Omental fat pad (tissue), 4 donors: ENCODE data around the gene FAM204A. TPM values are rescaled to one million over a fixed set of nuclear protein-coding genes. Genes with fewer than 3 reads are reported as not detected.

Experiments used
- ATAC-seq: fragments of 150-250 bp; one replicate; pipeline ENCODE4 v1.9.1; 2016; ENCODE audit warnings: mild to moderate bottlenecking, moderate library complexity; ENCODE audit not compliant: low FRiP score
- DNase-seq: peaks from one replicate; pipeline ENCODE4 v3.0.0-alpha.2; 2019; ENCODE audit warnings: low spot score
- total RNA-seq, 4 donors: library from RNA; depleted of rRNA; stranded (reverse); fragments of >200 nt; gene quantifications; one replicate each; pipeline ENCODE4 v1.1.0, GENCODE V29; 2016
- TF ChIP-seq, protein P1 (sequence below), 3 donors: fragments of 450-650 bp; IDR thresholded peaks; one replicate each; pipeline ENCODE4 v1.5.1; 2016 to 2017; ENCODE audit warnings: antibody characterized with exemption in 3 of 3, mild to moderate bottlenecking in 3 of 3, moderate library complexity in 2 of 3

FAM204A gene
- total RNA-seq, 4 donors from 2014 or later: 25.4 to 57.6 (median 44.0) TPM

DNA sequence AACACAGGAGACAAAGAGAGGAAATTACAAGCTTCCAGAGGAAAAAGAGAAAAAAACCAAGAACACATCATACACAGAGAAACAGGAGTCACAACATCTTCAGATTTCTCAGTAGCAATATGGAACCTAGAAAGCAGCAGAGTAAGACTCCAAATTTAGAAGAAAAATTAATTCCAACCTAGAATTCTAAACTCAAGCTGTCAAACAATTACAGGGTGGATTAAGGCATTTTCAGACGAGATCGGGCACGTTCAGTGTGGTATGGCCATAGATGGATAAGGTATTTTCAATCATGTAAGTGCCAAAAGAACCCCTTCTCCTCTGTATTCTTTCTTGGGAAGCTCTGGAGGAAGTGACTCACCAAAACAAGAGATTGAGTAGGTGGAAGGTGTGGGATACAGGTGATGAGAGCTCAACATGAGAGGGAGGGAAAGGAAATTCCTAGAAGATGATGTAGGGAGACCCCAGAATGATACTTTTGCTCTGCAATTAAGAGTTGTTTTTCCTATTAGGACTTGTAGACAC, 51.6 kb downstream of the FAM204A start:
- DNase-seq (no peak), ATAC-seq (no peak)
- TF ChIP-seq, protein P1, sequence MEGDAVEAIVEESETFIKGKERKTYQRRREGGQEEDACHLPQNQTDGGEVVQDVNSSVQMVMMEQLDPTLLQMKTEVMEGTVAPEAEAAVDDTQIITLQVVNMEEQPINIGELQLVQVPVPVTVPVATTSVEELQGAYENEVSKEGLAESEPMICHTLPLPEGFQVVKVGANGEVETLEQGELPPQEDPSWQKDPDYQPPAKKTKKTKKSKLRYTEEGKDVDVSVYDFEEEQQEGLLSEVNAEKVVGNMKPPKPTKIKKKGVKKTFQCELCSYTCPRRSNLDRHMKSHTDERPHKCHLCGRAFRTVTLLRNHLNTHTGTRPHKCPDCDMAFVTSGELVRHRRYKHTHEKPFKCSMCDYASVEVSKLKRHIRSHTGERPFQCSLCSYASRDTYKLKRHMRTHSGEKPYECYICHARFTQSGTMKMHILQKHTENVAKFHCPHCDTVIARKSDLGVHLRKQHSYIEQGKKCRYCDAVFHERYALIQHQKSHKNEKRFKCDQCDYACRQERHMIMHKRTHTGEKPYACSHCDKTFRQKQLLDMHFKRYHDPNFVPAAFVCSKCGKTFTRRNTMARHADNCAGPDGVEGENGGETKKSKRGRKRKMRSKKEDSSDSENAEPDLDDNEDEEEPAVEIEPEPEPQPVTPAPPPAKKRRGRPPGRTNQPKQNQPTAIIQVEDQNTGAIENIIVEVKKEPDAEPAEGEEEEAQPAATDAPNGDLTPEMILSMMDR (IDR thresholded peaks at IDR 0.05): no peak

DNA sequence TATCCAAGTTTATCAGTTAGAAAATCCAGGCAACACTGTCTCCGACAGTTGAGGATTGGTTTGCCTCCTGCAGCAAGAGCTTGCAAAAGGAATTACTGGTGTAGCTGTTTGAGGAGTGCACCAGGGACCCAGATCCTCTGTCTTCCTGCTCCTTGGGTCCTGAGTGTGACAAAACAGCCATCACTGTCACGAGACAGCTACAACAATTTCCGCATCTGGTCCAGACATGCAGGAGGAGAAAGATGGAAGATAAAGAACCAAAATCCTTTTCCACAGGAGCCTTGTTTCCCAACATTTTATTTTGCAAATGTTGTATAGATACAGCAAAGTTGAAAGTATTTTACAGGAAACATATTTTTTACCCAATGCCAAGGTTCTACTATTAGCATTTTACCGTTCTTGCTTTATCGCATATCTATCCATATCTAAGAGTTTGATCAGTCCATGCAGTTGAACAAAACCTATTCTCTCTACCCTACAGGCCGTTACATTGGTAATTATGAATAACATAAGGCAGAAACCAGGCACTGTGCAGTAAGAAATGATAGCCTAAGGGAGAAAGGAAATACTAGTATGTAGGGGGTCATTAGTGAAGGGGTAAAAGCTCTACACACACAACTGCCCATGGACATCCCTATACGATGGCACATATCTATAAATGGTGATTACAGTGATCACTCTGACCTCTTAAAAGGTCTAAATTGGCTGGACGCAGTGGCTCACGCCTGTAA, 54.9 kb downstream of the FAM204A start:
- ATAC-seq: no peak
- TF ChIP-seq, protein P1 (IDR thresholded peaks at IDR 0.05): no peak
- no peak for DNase-seq

DNA sequence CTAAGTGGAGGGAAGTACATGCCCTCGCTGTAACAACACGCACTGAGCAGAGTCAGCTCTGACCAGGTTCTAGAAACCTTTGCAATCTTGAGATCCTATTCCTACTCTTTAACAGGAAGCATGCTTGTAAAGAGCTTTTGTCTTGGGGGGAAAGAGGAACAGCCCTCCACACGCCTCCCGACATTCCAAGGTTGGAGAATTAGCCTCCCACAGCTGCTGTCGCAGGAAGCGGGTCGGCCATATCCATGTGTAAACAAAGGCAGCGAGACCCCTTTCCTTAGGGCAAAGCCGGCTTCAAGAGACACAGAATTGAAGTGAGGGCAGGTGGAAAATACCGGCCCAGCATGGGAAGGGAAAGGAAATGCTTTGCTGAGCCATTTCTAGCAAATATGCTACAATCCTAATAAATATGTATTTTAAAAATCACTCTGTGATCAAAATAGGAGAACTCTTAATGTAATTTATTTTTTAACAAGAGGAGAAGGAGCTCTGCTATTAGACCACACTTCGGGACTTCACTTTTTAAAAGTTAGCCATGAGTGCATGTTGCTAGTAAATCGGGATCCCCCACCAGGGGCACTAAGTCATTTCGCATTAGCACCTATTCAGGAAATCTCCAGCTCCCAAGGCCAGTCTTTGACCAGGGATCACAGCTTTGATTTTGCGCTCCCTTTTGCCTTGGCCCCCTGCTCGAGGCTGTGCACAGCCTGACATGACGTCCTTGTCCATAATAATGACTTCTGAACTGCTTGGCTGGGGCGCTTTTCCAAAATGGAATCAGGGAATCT, 55.9 kb downstream of the FAM204A start:
- TF ChIP-seq, protein P1 (IDR thresholded peaks at IDR 0.05): no peak
- DNase-seq (no peak), ATAC-seq (no peak)

DNA sequence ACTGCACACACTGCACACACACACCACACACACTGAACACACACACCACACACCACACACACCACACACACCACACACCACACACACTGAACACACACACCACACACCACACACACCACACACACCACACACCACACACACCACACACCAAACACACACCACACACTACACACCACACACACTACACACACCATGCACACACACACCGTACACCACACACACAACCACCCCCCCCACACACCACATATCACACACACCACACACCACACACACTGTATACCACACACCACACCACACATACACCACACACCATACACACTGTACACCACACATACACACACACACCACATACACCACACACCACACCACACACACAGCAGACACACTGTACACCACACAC, 59.5 kb downstream of the FAM204A start:
- no peak for DNase-seq
- TF ChIP-seq, protein P1 (IDR thresholded peaks at IDR 0.05): no peak
- ATAC-seq: no peak

DNA sequence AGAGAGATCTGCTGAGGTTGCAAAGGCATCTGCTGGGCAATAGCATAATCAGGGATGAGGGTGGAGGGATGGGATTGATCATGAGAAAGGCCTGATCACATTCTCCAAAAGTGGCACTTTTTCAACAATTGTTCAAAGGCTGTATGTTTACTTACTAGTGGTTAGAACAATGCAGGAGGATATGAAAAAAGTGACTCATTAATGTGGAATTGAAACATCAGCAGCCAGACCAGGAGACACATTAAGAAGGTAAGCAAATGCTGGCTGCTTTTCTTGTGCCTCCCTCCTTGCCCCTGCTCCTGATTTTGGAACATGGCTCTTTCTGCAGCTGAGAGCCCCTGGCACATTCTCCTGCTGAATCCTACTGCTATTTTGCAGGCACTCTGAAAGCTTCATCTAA, 63.5 kb downstream of the FAM204A start:
- no peak for ATAC-seq
- TF ChIP-seq, protein P1 (IDR thresholded peaks at IDR 0.05): no peak
- DNase-seq: no peak

DNA sequence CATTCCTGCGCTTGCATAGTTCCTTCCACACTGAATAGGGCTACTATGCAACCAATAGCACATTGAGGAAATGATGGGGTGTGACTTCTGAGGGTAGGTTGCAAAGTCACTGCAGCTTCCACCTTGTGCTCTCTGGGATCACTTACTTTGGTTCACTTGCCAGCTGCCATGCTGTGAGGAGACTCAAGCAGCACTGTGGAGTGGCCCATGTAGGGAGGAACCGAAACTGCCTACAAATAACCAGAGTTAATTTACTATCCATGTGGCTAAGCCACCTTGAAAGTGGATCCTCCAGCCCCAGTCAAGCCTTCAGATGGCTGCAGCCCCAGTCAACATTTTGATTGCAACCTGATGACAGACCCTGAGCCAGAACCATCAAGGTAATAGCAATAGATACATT, 64.3 kb downstream of the FAM204A start:
- TF ChIP-seq, protein P1 (IDR thresholded peaks at IDR 0.05): no peak
- no peak for DNase-seq
- no peak for ATAC-seq
